ENCODE measurements around the gene ZNF784. TPM values are rescaled to one million over a fixed set of nuclear protein-coding genes. Genes with fewer than 3 reads are reported as not detected.

ZNF784 gene
- total and polyA plus RNA-seq, 2 of the 13 experiments (the other 11 are each of a cell fraction or from before 2014, with no cell fraction given), result 4.1 to 4.2 TPM

GRCh38 chr19:55599842-55600661 lies 24.3 kb downstream of the ZNF784 start, which contains the start of gene ZNF524 (continued):
- TF ChIP-seq ZNF124 (CRISPR knock-in tag; IDR thresholded peaks at IDR 0.05) (no peak), ZNF878 (CRISPR knock-in tag; IDR thresholded peaks at IDR 0.05) (no peak), SNAPC2 (CRISPR knock-in tag; IDR thresholded peaks at IDR 0.05) (peak; percentile 72; the same call in 1 of the 2 replicates), GABPA (IDR thresholded peaks at IDR 0.05; ENCODE audit: low read depth, low read length) (peak; percentile 68), GABPA (CRISPR knock-in tag; IDR thresholded peaks at IDR 0.05; ENCODE audit: low read depth) (no peak), RFXANK (CRISPR knock-in tag; IDR thresholded peaks at IDR 0.05) (no peak), ZMYM3 (CRISPR knock-in tag; IDR thresholded peaks at IDR 0.05) (peak; percentile 58; the same call in 1 of the 2 replicates), CBX1 (IDR thresholded peaks at IDR 0.05; ENCODE audit: low read depth) (peak; percentile 60), MTF2 (CRISPR knock-in tag; IDR thresholded peaks at IDR 0.05; ENCODE audit: borderline replicate concordance) (no peak), ZMYM4 (CRISPR knock-in tag; IDR thresholded peaks at IDR 0.05) (peak; percentile 59; the same call in 1 of the 2 replicates), BCLAF1 (IDR thresholded peaks at IDR 0.05) (no peak), ZNF232 (CRISPR knock-in tag; IDR thresholded peaks at IDR 0.05; ENCODE audit: borderline replicate concordance) (peak; percentile 44; the same call in 1 of the 2 replicates), FOXO4 (CRISPR knock-in tag; conservative IDR thresholded peaks at IDR 0.05) (no peak), TBX2 (CRISPR knock-in tag; IDR thresholded peaks at IDR 0.05; ENCODE audit: borderline replicate concordance) (no peak; the same call in 1 of the 2 replicates), ZNF569 (CRISPR knock-in tag; IDR thresholded peaks at IDR 0.05; ENCODE audit: borderline replicate concordance) (no peak), TP53 (CRISPR knock-in tag; conservative IDR thresholded peaks at IDR 0.05) (no peak), HOXA5 (CRISPR knock-in tag; IDR thresholded peaks at IDR 0.05) (no peak), ARNT (IDR thresholded peaks at IDR 0.05) (no peak), ERF (CRISPR knock-in tag; IDR thresholded peaks at IDR 0.05) (peak; percentile 21; the same call in 1 of the 2 replicates), ZFX (CRISPR knock-in tag; IDR thresholded peaks at IDR 0.05; ENCODE audit: low read depth) (0 out of 2 replicates have a peak, but pooled peaks have one; percentile 1), MXI1 (IDR thresholded peaks at IDR 0.05; ENCODE audit: borderline replicate concordance, low read depth, low read length) (no peak; the same call in 2 of the 3 replicates), SALL1 (CRISPR knock-in tag; IDR thresholded peaks at IDR 0.05) (peak; percentile 55; the same call in 1 of the 2 replicates), EZH2 (conservative IDR thresholded peaks at IDR 0.05; ENCODE audit: low read depth, low read length) (no peak), NAIF1 (CRISPR knock-in tag; IDR thresholded peaks at IDR 0.05; ENCODE audit: borderline replicate concordance) (no peak)
- TF ChIP-seq, protein P1, sequence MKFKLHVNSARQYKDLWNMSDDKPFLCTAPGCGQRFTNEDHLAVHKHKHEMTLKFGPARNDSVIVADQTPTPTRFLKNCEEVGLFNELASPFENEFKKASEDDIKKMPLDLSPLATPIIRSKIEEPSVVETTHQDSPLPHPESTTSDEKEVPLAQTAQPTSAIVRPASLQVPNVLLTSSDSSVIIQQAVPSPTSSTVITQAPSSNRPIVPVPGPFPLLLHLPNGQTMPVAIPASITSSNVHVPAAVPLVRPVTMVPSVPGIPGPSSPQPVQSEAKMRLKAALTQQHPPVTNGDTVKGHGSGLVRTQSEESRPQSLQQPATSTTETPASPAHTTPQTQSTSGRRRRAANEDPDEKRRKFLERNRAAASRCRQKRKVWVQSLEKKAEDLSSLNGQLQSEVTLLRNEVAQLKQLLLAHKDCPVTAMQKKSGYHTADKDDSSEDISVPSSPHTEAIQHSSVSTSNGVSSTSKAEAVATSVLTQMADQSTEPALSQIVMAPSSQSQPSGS (CRISPR knock-in tag; IDR thresholded peaks at IDR 0.05), result no peak
- TF ChIP-seq, protein P2, sequence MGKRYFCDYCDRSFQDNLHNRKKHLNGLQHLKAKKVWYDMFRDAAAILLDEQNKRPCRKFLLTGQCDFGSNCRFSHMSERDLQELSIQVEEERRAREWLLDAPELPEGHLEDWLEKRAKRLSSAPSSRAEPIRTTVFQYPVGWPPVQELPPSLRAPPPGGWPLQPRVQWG (CRISPR knock-in tag; IDR thresholded peaks at IDR 0.05; ENCODE audit: borderline replicate concordance, low read depth), result no peak

Data from HepG2 (cell line).